GM21619 (cell line): ENCODE results near the gene CNTFR.
"Not testable (repeated sequence)": the region's sequence is repeated elsewhere in the genome, so short reads cannot be mapped to it uniquely, and the experiment has no call there.

Source experiments
- ATAC-seq: cut with Tn5 transposase; IDR thresholded peaks from one replicate; pipeline ENCODE4 v1.9.1; 2021; ENCODE audit not compliant: unreplicated experiment

Gene CNTFR, protein sequence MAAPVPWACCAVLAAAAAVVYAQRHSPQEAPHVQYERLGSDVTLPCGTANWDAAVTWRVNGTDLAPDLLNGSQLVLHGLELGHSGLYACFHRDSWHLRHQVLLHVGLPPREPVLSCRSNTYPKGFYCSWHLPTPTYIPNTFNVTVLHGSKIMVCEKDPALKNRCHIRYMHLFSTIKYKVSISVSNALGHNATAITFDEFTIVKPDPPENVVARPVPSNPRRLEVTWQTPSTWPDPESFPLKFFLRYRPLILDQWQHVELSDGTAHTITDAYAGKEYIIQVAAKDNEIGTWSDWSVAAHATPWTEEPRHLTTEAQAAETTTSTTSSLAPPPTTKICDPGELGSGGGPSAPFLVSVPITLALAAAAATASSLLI

GRCh38 chr9:34589636-34590380 is at the start of gene CNTFR:
Gene CNTFR, minus strand, starts transcription at chr9:34589724. Its CDS starts 20,743 bp downstream, at chr9:34568981.
- no peak for ATAC-seq

- not testable (repeated sequence) for ATAC-seq
Measured at GRCh38 chr9:34639322-34639721, 49.8 kb upstream of the CNTFR start.

DNA sequence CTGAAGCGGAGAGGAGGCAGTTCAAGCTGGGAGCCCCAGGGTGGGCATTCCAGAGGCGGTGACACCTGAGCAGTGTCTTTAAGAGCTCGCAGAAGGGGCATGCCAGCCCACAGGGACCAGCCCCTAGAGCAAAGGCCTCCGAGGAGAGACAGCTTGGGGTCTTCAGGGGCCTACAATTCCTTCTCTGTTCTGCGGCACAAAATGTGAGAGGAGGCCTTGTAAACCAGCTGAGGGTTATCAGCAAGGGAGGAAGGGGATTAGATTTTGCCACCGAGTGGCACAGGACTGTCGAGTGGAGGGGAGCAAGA is 48.6 kb upstream of the CNTFR start:
- no peak for ATAC-seq

GRCh38 chr9:34637356-34638137 is 48.0 kb upstream of the CNTFR start, which contains the start of gene SIGMAR1:
Gene SIGMAR1, minus strand, starts transcription at chr9:34637787. Its CDS starts 90 bp downstream, at chr9:34637697.
- peak; percentile 90 for ATAC-seq

DNA sequence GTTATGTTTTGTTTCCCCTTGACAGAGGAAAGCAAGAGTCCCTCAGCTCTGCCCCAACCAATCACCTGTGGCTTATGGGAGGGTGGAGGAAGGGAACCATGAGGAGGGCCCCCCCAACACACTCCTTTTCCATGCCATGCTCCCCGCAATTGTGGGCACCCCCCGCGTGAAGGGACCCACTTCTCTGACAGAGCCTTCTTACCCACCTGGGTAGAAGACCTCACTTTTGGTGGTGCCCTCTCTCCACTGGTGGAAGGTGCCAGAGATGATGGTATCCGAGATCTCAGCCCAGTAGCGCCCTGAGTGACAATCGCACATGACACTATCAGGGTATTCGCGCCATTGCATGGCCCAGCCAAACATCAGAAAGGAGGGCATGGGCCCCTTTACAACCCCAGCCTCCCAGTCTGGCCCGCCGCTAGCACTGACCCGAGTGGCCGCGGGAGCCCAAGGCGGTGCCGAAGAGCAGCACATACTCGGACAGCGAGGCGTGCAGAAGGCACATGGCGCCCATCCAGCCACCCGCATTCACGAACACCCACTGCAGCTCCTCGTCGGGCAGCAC is 47.3 kb upstream of the CNTFR start:
- ATAC-seq: no peak

- ATAC-seq: no peak
Measured at GRCh38 chr9:34635556-34635955, 46.0 kb upstream of the CNTFR start.

- ATAC-seq: no peak
Measured at GRCh38 chr9:34634551-34635248, 45.2 kb upstream of the CNTFR start.

- ATAC-seq: no peak
Measured at GRCh38 chr9:34633851-34634550, 44.5 kb upstream of the CNTFR start.

DNA sequence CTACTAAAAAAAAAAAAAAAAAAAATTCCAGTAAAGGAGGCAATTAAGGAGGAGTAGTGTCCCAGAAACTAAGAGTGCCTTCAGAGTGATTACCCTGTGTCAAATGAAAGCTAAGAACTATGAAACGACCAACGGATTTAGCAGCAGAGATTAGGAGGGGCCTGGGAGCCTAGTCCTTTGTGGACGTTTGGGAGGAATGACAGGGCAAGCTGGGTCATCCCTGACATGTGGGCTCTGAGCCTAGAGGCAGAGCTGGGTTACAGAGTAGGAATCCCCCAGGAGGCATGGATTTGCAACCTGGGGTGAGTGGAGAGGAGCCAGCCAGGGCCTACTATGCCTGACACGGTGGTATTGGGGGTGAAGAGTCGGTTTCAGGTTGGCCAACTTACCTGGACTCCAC is 43.6 kb upstream of the CNTFR start:
- no peak for ATAC-seq

GRCh38 chr9:34630402-34631154 is 41.1 kb upstream of the CNTFR start:
- ATAC-seq: no peak

- ATAC-seq: no peak
Measured at GRCh38 chr9:34629491-34629808, 39.9 kb upstream of the CNTFR start.

DNA sequence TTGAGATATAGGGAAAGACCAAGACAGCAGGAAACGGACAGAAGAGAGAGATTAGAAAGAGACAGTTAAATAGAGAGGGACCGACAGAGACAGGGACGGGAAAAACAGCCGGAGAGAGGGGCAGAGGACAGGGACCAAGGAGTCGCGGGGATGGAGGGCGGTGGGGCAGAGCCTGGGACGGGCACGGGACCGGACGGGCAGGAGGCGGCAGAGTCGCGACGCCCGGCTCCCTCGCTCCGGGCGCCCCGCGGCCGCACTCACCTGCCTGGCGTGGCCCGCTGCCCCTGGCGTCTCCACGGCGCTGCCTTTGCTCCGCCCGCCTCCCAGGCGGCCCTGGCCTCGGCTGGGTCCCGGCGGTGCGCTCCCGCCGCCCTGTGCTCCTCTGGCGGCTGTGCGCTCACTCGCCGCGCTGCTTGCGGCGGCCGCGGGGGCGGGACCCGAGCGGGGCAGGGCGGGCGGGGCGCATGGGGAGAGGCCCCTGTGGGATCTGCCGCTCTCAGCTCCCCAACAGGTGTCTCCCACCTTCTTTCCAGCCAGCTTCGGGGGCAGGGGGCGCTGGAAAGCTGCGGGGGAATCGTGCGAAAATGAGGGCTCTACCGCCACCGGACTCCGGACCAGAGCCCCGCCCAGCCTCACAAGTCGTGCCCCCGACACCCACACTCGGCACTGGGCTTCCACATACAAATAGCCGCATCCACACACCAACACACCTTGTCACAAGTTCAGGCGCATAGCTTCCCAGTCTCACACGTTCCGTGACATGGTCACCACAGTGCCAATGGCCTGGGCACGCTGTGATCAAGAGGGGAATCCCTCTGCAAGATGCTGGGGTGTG is 39.3 kb upstream of the CNTFR start, which contains the start of gene ARID3C:
Gene ARID3C (minus strand): TSS at position 411 of the 835 bp plus-strand sequence. CDS start 1,052 bp downstream, outside the sequence.
- no peak for ATAC-seq

GRCh38 chr9:34627716-34628655 is 38.5 kb upstream of the CNTFR start:
- no peak for ATAC-seq

DNA sequence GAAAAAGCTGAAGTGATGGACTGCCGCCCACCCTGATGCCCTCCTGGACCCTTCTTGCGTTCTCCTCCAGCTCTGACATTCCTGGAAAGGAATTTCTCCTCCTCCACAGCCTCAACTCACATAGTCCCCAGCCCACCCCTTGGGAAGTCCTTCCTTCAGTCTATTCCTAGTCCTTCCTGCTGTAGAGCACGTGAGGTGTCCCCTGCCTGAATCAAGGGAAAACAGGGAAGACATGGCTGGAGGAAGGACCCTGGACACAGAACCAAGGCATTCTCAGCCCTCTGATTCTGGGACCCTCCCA is 35.6 kb upstream of the CNTFR start:
- no peak for ATAC-seq

DNA sequence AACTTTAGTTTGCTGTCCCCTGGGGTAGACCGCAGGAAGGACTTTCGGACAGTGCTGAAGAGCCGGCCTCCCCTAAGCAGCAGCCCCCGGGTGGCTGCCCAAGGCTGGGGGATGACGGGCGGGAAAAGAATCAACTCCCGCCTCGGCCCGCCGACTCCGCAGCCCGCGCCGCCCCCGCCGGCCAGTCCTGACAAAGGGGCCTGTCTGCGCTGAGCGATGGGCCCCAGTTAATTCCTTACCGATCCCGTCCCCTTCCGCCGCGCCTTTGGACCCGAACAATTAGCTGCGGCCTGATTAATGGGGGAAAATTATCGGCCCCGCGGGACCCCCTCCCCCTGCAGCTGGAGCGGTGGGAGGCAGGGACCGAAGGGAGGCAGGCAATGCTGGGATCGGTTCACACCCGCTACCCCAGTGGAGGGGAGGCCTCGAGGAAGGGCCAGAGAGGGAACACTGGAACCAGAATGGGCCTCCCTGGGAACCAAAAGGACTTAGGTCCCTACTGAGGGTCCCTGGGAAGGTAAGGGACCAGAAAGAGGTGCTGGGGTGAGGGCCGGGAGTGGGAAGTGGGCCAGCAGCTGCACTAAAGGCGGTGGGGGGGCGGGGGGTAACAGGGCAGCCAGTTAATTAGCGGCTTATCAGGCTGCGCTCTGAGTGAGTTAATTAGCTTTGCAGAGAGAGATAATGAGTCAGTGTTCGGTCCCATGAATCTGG is 35.1 kb upstream of the CNTFR start:
- ATAC-seq: no peak

DNA sequence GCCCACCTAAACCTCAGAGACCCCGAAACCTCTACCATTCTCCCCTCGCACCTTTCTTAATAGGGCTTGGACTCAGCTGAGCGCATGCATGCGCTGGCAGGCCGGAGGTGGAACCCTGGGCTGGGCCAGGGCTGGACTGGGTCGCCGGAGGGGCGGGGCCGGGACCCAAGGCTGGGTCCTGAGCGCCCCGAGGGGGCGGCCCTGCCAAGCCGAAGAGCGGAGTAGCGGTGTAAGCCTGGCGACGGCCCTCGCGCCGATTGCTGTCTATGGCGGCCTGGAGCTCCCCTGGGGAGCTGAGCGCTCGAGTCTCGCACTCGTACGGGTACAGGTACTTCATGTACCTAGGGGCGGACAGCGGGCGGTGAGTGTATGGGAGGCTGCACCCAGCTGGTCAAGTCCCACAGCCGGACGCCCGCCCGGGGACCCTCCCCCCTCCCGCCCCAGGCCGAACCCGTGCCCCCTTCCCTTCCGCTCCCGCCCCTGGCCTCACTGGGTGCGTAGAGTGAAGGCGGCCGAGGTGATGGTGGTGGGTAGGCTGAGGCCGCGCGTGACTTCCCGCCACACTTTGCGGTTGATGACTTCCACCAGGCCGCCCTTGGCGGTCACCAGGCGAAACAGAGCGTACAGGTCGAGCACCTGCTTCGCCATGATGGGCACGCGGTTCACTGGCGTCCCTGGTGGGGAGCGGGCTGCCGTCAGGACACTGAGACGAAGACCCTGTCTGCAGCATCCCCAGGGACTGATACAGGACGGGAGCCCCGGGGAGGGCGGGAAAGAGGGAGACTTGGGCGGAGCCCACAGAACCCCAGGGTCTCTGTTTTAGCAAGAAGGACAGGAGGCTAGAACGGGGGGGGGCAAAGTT is 34.1 kb upstream of the CNTFR start:
- ATAC-seq: no peak
